ENCODE data around the gene BTAF1.

The BTAF1 gene

GRCh38 chr10:92052088-92052487 lies 128.5 kb downstream of the BTAF1 start:
- DNase-seq (ENCODE audit: low read depth), result no peak

GRCh38 chr10:92052741-92053140 lies 129.2 kb downstream of the BTAF1 start:
- DNase-seq (ENCODE audit: low read depth), result no peak

GRCh38 chr10:92054807-92055206 lies 131.2 kb downstream of the BTAF1 start:
- no peak for DNase-seq (ENCODE audit: low read depth)

GRCh38 chr10:92062273-92062672 lies 138.7 kb downstream of the BTAF1 start:
- DNase-seq (ENCODE audit: low read depth), result no peak

DNA sequence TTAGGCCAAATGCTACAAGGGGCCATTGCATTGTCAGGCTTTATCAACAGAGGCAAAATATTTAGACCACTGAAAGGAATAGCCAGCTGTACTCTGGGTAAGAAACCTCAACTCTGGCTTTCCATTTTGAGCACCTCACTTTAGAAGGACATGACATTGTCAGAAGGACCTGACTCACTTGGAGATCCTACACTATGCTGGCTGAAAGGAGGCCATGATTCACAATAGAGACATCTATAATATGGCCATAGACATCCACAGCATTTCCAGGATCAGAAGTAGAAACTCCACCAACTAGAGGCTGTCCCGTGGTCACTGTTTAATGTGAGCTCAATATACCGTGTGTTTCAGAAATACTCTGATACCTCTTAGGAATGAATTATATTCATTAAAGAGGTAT lies 140.9 kb downstream of the BTAF1 start:
- DNase-seq (ENCODE audit: low read depth), result no peak

DNA sequence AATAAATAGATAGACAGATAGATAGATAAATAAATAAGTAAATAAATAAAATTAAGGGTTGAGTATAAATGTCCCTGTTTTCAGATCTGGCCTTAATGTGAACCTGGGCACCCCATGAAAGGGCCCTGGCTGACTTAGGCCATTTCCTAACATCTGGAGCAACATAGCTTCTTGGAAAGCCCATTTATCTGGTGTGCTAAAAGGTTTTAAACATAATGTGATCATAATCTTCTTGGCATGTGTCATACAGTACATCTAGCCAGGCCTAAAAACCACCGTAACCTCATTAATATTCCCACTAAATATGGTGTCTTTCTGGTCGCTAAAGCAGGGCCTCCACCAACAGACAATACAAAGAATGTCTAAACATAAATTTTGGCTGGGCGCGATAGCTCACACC lies 142.8 kb downstream of the BTAF1 start:
- DNase-seq (ENCODE audit: low read depth), result no peak

DNA sequence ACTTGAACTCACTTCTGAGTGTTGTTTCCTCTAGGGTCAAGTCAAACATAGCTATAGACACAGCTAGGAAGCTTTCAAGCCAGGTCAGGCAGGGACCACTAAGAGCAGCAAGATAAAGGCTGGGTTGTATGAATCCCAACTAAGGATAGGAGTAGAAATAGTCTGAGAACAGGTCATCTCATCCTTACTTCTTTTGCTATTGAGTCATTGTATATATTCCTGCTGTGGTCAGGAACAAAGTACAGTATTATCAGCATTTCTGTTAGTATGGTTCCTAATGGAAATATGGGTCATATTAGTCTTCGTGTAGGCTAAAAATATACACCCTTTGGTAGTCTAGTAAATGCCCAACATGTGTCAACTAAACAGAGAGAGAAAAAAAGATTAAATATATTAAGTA lies 145.3 kb downstream of the BTAF1 start:
- no peak for DNase-seq (ENCODE audit: low read depth)

- DNase-seq (ENCODE audit: low read depth), result no peak
Measured at GRCh38 chr10:92074126-92074887, 150.7 kb downstream of the BTAF1 start.

DNA sequence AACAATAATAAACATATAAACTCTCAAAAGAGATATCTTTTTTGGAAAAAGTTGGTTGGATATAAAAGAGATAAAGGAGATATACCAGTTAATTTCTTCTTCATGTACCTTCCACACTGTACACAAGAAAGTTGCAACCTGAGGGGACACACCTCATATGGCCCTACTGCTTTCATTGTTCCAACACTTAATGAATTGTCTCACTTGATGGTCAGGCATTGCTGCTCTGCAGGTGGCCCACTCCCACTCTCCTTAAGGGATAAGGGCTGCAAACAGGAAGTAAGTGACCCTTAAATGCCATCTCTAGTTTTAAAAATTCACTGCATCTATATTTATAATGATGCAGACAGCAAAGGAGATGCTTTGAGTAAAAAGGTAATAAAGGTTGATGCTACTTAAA lies 152.3 kb downstream of the BTAF1 start:
- DNase-seq (ENCODE audit: low read depth), result no peak

- DNase-seq (ENCODE audit: low read depth), result no peak
Measured at GRCh38 chr10:92076722-92077121, 153.2 kb downstream of the BTAF1 start.

GRCh38 chr10:92079003-92079402 lies 155.4 kb downstream of the BTAF1 start:
- DNase-seq (ENCODE audit: low read depth), result no peak

All from fibroblast of the conjunctiva (primary cell).